H9 (cell line): ENCODE results near the gene MAMDC4. TPM values are rescaled to one million over a fixed set of nuclear protein-coding genes. Genes with fewer than 3 reads are reported as not detected.

Experiments
- DNase-seq: peaks from one replicate; pipeline ENCODE4 v3.0.0-alpha.2; 2017
- H2AFZ ChIP-seq: one replicate; pipeline ENCODE4 v1.6.1; 2013; ENCODE audit warnings: mild to moderate bottlenecking, low read length, control low read depth, moderate library complexity
- H2AK5ac ChIP-seq: 2 replicates; pipeline ENCODE4 v1.6.1; 2013; ENCODE audit warnings: low read length, control low read depth, mixed read lengths; ENCODE audit not compliant: insufficient read length
- H2BK120ac ChIP-seq: one replicate; pipeline ENCODE4 v1.6.1; 2013; ENCODE audit warnings: low read depth, mild to moderate bottlenecking, low read length, control low read depth, inconsistent platforms; ENCODE audit not compliant: poor library complexity, severe bottlenecking
- H2BK12ac ChIP-seq: 2 replicates; pipeline ENCODE4 v1.6.1; 2013; ENCODE audit warnings: low read length, control low read depth, mixed read lengths, low read depth; ENCODE audit not compliant: insufficient read length
- H2BK15ac ChIP-seq: 2 replicates; pipeline ENCODE4 v1.6.1; 2013; ENCODE audit warnings: low read depth, low read length, control low read depth
- H2BK20ac ChIP-seq: one replicate; pipeline ENCODE4 v1.6.1; 2013; ENCODE audit warnings: low read depth, mild to moderate bottlenecking, low read length, control low read depth, inconsistent platforms; ENCODE audit not compliant: poor library complexity, severe bottlenecking
- H2BK5ac ChIP-seq: 2 replicates; pipeline ENCODE4 v1.6.1; 2013; ENCODE audit warnings: low read length, control low read depth, mixed read lengths; ENCODE audit not compliant: insufficient read length
- H3K14ac ChIP-seq: 2 replicates; pipeline ENCODE4 v1.6.1; 2013; ENCODE audit warnings: low read length, control low read depth; ENCODE audit not compliant: insufficient read depth
- H3K18ac ChIP-seq: 2 replicates; pipeline ENCODE4 v1.6.1; 2013; ENCODE audit warnings: low read depth, mild to moderate bottlenecking, mixed read lengths, low read length, control low read depth; ENCODE audit not compliant: insufficient read length
- H3K23ac ChIP-seq: 2 replicates; pipeline ENCODE4 v1.6.1; 2013; ENCODE audit warnings: low read length, control low read depth, mixed read lengths, low read depth; ENCODE audit not compliant: insufficient read length
- H3K23me2 ChIP-seq: 2 replicates; pipeline ENCODE4 v1.6.1; 2013; ENCODE audit warnings: low read depth, mild to moderate bottlenecking, mixed read lengths, low read length, control low read depth; ENCODE audit not compliant: insufficient read length, poor library complexity, severe bottlenecking
- H3K27ac ChIP-seq: 2 replicates; pipeline ENCODE4 v1.5.1; 2013; ENCODE audit warnings: low read length, control low read depth, mixed read lengths, low read depth; ENCODE audit not compliant: insufficient read length
- H3K27me3 ChIP-seq: 2 replicates; pipeline ENCODE4 v1.6.1; 2013; ENCODE audit warnings: low read length, control low read depth, inconsistent platforms; ENCODE audit not compliant: insufficient read depth
- H3K4ac ChIP-seq: 2 replicates; pipeline ENCODE4 v1.6.1; 2013; ENCODE audit warnings: low read depth, mild to moderate bottlenecking, control low read depth, inconsistent platforms, low read length, moderate library complexity
- H3K4me1 ChIP-seq: 2 replicates; pipeline ENCODE4 v1.6.1; 2013; ENCODE audit warnings: low read length, control low read depth, inconsistent platforms; ENCODE audit not compliant: insufficient read depth
- H3K4me2 ChIP-seq: 2 replicates; pipeline ENCODE4 v1.6.1; 2013; ENCODE audit warnings: low read length, control low read depth, mixed read lengths; ENCODE audit not compliant: insufficient read length, insufficient read depth
- H3K56ac ChIP-seq: 2 replicates; pipeline ENCODE4 v1.6.1; 2013; ENCODE audit warnings: low read depth, mild to moderate bottlenecking, mixed read lengths, low read length, control low read depth; ENCODE audit not compliant: insufficient read length
- H3K79me1 ChIP-seq: 2 replicates; pipeline ENCODE4 v1.6.1; 2013; ENCODE audit warnings: low read depth, mild to moderate bottlenecking, moderate library complexity, low read length, control low read depth, inconsistent platforms; ENCODE audit not compliant: insufficient read depth, poor library complexity, severe bottlenecking
- H3K79me2 ChIP-seq: 2 replicates; pipeline ENCODE4 v1.6.1; 2013; ENCODE audit warnings: low read length, control low read depth, inconsistent platforms; ENCODE audit not compliant: insufficient read depth
- H3K9ac ChIP-seq: 2 replicates; pipeline ENCODE4 v1.6.1; 2013; ENCODE audit warnings: low read length, control low read depth, mixed read lengths; ENCODE audit not compliant: insufficient read length; ENCODE audit errors: extremely low read depth
- H3K9me3 ChIP-seq: one replicate; pipeline ENCODE4 v1.6.1; 2013; ENCODE audit warnings: low read depth, low read length, inconsistent platforms; ENCODE audit not compliant: control insufficient read depth
- H3T11ph ChIP-seq: one replicate; pipeline ENCODE4 v1.6.1; 2013; ENCODE audit warnings: mild to moderate bottlenecking, low read length, control low read depth, inconsistent platforms
- H4K20me1 ChIP-seq: one replicate; pipeline ENCODE4 v1.6.1; 2013; ENCODE audit not compliant: control insufficient read depth, insufficient read length, insufficient read depth
- H4K5ac ChIP-seq: 2 replicates; pipeline ENCODE4 v1.6.1; 2013; ENCODE audit warnings: low read depth, mild to moderate bottlenecking, mixed read lengths, low read length, control low read depth; ENCODE audit not compliant: insufficient read length
- H4K8ac ChIP-seq: replicated peaks from 2 replicates; pipeline ENCODE4 v1.6.1; 2013; ENCODE audit warnings: low read length, control low read depth, mixed read lengths, low read depth; ENCODE audit not compliant: insufficient read length
- H4K91ac ChIP-seq: 2 replicates; pipeline ENCODE4 v1.6.1; 2013; ENCODE audit warnings: low read depth, mild to moderate bottlenecking, moderate library complexity, mixed read lengths, low read length, control low read depth; ENCODE audit not compliant: insufficient read length
- H3K27ac Mint-ChIP-seq, 3 experiments: 2 replicates in 2 of 3; 3 replicates in 1 of 3; pipeline ENCODE4 v1.8.0; 2020 to 2021; ENCODE audit warnings: mixed read lengths in 3 of 3, mild to moderate bottlenecking in 1 of 3, moderate library complexity in 1 of 3
- H3K27me3 Mint-ChIP-seq: 2 replicates; pipeline ENCODE4 v1.8.0; 2021; ENCODE audit warnings: low read depth, mild to moderate bottlenecking, moderate library complexity, mixed read lengths
- H3K36me3 Mint-ChIP-seq, 3 experiments: 2 replicates in 2 of 3; 3 replicates in 1 of 3; pipeline ENCODE4 v1.8.0; 2020 to 2021; ENCODE audit warnings: low read depth in 3 of 3, mixed read lengths in 3 of 3; ENCODE audit not compliant: insufficient read depth in 1 of 3
- H3K4me1 Mint-ChIP-seq, 2 experiments: 2 replicates each; pipeline ENCODE4 v1.8.0; 2020; ENCODE audit warnings: mixed read lengths in 2 of 2
- H3K4me3 Mint-ChIP-seq, 2 experiments: 2 replicates in 1 of 2; 3 replicates in 1 of 2; pipeline ENCODE4 v1.8.0; 2020 to 2021; ENCODE audit warnings: mild to moderate bottlenecking in 2 of 2, mixed read lengths in 2 of 2, moderate library complexity in 1 of 2
- H3K9me3 Mint-ChIP-seq, 2 experiments: 2 replicates in 1 of 2; 3 replicates in 1 of 2; pipeline ENCODE4 v1.8.0; 2020; ENCODE audit warnings: mild to moderate bottlenecking in 2 of 2, mixed read lengths in 2 of 2, moderate library complexity in 1 of 2
- CTCF ChIP-seq: fragments of 200-600 bp; sonication (generic); conservative IDR thresholded peaks from 3 replicates; pipeline ENCODE4 v1.8.0; 2021; ENCODE audit warnings: antibody characterized with exemption, mild to moderate bottlenecking
- WGBS: extraction: QIAGEN DNeasy Blood & Tissue Kit; methylation state at CpG from one replicate; pipeline ENCODE4 v1.1.7; 2013; ENCODE audit warnings: missing lambda C conversion rate, low lambda C conversion rate, mixed read lengths; ENCODE audit not compliant: insufficient read length; ENCODE audit errors: extremely low coverage; 5-methylcytosine and 5-hydroxymethylcytosine counted together
- total RNA-seq: library from RNA; stranded (reverse); gene quantifications from 2 replicates; pipeline ENCODE4 v1.2.1, GENCODE V29; 2021

Gene MAMDC4
- total RNA-seq, 1 experiment from 2014 or later = 9.2 TPM

- Histone ChIP-seq H3K79me2 (no peaks in the 10 kb centered on the region; the same call in 1 of the 2 replicates), H3K79me1 (peaks cover 5% of the 10 kb centered on the region)
- no CpG with 5 or more reads among the region's 1 CpG for WGBS
These were observed 36.7 kb upstream of the MAMDC4 start for GRCh38 chr9:136815422-136815782.

More at GRCh38 chr9:136815422-136815782, 36.7 kb upstream of the MAMDC4 start:
- Histone ChIP-seq H3K27ac (no peak overlapping the region), H2AK5ac (no peak overlapping the region), H2BK20ac (no peak overlapping the region), H3K56ac (no peak overlapping the region), H4K8ac (no peak overlapping the region), H3K9ac (no peak overlapping the region), H4K91ac (no peak overlapping the region), H3K23ac (no peak overlapping the region), H2AFZ (no peak overlapping the region), H3K18ac (no peak overlapping the region), H3K23me2 (no peaks in the 10 kb centered on the region), H3K27me3 (no peaks in the 10 kb centered on the region), H3K4me1 (no peaks in the 10 kb centered on the region), H3K14ac (no peak overlapping the region), H2BK12ac (no peak overlapping the region), H3T11ph (no peak overlapping the region), H3K4me2 (no peak overlapping the region), H3K4ac (no peak overlapping the region), H4K20me1 (no peaks in the 10 kb centered on the region), H3K9me3 (no peaks in the 10 kb centered on the region), H2BK120ac (no peak overlapping the region), H4K5ac (no peak overlapping the region), H2BK5ac (no peak overlapping the region), H2BK15ac (no peak overlapping the region)
- DNase-seq = no peak
- H3K9me3 Mint-ChIP-seq = no peaks in the 10 kb centered on the region; a peak in 1 of 5 replicates
- H3K4me3 Mint-ChIP-seq = no peak overlapping the region
- H3K27me3 Mint-ChIP-seq = no peaks in the 10 kb centered on the region
- peaks cover 0 to 3% of the 10 kb centered on the region in 2 experiments; a peak in 2 of 4 replicates for H3K4me1 Mint-ChIP-seq
- peaks cover 33 to 68% (median 60%) of the 10 kb centered on the region in 3 experiments for H3K36me3 Mint-ChIP-seq
- peak overlapping the region in 1 of 3 experiments; percentile 33; a peak in 1 of 7 replicates for H3K27ac Mint-ChIP-seq
- no peak for TF ChIP-seq CTCF
